Epithelial cell of prostate (primary cell): ENCODE data around the gene KRTAP4-9.
A peak's percentile ranks its signal among the peaks of the same experiment; 100 is the strongest.
"Not testable (repeated sequence)": the region's sequence is repeated elsewhere in the genome, so short reads cannot be mapped to it uniquely, and the experiment has no call there.

Experiments
- DNase-seq: peaks from one replicate; pipeline ENCODE4 v3.0.0-alpha.2; 2011; ENCODE audit warnings: low read depth, low spot score
- H3K27ac ChIP-seq: fragments of 450-650 bp; 2 replicates; pipeline ENCODE4 v1.5.1; 2017; ENCODE audit warnings: mild to moderate bottlenecking

The KRTAP4-9 gene

DNA sequence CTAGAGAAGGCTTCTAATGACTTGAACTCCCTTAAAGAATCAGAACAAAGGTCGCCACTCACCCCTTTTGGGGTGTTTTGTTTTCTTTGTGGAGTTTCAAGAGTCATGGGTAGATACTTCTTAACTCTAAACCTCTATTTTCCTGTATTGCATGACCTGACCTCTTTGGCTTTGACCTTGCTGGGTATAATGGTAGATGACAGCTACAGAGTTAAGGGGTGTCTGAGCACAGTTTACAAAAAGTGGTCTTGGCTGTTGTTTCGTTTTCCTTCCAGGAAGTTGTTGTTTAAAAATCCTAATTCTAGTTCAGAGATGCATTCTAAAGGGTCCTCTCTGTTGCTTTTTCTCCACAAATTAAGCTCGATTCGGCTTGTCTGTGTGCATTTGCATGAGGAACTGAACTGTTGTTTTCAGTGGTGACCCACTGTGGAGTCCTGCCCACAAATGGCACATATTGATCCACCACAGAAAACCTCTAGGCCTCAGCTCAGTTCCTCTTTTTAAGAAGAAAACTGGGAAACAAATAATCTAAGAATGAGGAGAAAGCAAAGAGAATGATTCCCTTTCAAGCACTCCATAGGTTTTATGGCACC is 16.3 kb upstream of the KRTAP4-9 start:
- not testable (repeated sequence) for DNase-seq

DNA sequence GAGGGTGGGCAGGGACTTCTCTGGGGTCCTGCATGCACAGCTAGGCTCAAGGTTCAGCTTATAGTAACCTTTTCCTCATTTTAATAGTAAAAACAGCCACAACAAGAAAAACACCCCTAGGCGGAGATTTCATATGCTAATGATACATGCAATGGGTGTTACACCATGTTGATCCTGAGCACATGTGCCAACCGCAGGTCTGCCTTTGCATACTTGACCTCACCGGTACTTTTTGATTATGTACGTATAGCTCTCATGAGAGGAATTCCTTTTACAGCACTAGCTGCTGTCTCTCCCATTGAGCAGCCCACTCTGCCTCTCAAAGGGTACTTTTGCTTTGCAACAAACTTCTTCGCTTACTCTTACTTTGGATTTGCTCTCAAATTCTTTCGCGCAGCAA is 9.1 kb upstream of the KRTAP4-9 start:
- DNase-seq = no peak
- H3K27ac ChIP-seq = no peak overlapping the region

More for the DNA sequence above, 16.3 kb upstream of the KRTAP4-9 start:
- not testable (repeated sequence) for H3K27ac ChIP-seq

GRCh38 chr17:41098042-41098441 is 7.1 kb upstream of the KRTAP4-9 start, which contains the start of gene KRTAP4-8:
Gene KRTAP4-8 (minus strand): TSS chr17:41098142. CDS start chr17:41098084, 58 bp downstream.
- no peak for DNase-seq
- peak within 1 kb of the TSS; percentile 40 for H3K27ac ChIP-seq

DNA sequence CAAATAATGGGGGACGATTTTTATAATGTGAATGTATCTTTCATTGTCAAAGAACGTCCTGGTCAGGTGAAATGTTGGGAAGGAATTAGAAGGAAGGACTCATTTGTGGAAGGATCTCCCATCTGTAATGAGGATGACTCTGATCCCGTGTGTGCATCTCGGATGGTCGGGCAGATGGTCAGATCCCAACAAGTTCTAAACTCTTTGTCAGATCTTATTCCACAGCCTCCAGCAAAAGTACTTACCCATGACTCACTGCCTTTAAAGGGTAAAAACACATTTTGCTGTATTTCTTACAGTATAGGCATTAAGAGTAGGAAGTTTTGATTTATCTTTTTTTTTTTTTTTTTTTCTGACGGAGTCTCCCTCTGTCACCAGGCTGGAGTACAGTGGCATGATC is 6.7 kb upstream of the KRTAP4-9 start:
- DNase-seq = peak; percentile 36
- peak overlapping the region; percentile 40 for H3K27ac ChIP-seq

GRCh38 chr17:41099682-41100480 is 5.3 kb upstream of the KRTAP4-9 start:
- H3K27ac ChIP-seq = peak overlapping the region; percentile 40
- peak; percentile 58 for DNase-seq

GRCh38 chr17:41101586-41102259 is 3.5 kb upstream of the KRTAP4-9 start, which contains the start of gene KRTAP4-16:
Gene KRTAP4-16 (minus strand): TSS chr17:41102209. CDS start chr17:41102209, 0 bp downstream.
- DNase-seq = no peak
- H3K27ac ChIP-seq = no peak within 1 kb of the TSS

- H3K27ac ChIP-seq = no peak overlapping the region
These were observed 1.3 kb upstream of the KRTAP4-9 start for GRCh38 chr17:41103896-41104295.

DNA sequence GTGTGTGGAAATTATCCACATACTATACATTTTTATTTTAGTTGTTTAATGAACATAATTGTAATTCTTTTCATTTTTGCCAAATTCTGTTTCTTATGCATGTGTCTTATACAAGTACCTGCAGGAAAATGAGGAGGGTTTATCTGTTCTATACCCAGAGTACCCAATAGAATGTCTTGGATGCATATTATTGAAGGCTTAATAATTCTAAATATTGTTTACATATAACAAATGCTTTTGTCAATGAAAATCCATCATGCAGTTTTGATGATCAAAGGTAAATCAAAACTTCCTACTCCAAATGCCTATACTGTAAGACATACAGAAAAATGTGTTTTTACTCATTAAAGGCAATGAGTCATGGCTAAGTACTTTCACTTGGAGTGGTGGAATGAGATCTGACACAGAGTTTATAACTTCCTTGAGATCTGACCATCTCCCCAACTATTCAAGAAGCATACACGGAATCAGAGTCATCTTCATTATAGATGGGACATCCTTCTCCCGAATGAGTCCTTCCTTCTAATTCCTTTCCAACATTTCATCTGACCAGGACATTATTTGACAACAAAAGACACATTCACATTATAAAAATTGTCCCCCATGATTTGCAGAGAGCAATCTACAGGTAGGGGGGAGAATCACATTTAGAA is 677 bp upstream of the KRTAP4-9 start:
- H3K27ac ChIP-seq, DNase-seq: not testable (repeated sequence)

More at GRCh38 chr17:41103896-41104295, 1.3 kb upstream of the KRTAP4-9 start:
- DNase-seq = no peak

DNA sequence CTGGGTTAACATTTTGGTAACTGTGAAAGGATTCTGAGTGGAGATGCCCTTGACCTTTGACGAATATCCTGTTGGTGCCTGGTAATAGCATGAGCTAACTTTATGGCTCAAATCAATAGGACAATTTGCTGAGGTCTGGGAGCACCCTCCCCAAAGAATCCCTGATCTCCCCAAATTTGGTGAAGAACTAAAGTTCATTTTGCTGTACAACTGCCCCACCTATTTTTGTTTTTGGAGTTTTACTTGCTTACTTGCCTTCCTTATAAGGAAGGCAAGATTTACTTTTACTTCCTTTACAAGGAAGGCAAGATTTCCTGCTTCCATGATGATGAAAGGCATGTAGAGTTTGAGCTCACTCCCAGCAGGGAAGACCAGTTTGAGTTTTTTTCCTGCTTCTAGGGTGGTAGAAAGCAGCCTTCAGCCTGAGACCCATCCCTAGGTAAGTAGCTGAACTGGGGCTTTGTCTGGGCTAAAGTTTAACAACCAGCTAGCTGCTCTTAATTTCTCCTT is 2.8 kb downstream of the KRTAP4-9 start:
- no peak for DNase-seq
- H3K27ac ChIP-seq = no peak overlapping the region

DNA sequence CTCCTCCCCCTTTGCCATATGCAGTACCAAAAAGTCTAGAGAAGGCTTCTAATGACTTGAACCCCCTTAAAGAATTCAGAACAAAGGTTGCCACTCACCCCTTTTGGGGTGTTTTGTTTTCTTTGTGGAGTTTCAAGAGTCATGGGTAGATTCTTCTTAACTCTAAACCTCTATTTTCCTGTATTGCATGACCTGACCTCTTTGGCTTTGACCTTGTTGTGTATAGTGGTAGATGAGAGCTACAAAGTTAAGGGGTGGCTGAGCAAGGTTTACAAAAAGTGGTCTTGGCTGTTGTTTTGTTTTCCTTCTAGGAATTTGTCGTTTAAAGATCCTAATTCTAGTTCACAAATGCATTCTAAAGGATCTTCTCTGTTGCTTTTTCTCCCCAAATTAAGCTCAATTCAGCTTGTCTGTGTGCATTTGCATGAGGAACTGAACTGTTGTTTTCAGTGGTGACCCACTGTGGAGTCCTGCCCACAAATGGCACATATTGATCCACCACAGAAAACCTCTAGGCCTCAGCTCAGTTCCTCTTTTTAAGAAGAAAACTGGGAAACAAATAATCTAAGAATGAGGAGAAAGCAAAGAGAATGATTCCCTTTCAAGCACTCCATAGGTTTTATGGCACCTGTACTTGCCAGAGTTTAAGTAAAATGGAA is 3.7 kb downstream of the KRTAP4-9 start:
- not testable (repeated sequence) for H3K27ac ChIP-seq, DNase-seq

DNA sequence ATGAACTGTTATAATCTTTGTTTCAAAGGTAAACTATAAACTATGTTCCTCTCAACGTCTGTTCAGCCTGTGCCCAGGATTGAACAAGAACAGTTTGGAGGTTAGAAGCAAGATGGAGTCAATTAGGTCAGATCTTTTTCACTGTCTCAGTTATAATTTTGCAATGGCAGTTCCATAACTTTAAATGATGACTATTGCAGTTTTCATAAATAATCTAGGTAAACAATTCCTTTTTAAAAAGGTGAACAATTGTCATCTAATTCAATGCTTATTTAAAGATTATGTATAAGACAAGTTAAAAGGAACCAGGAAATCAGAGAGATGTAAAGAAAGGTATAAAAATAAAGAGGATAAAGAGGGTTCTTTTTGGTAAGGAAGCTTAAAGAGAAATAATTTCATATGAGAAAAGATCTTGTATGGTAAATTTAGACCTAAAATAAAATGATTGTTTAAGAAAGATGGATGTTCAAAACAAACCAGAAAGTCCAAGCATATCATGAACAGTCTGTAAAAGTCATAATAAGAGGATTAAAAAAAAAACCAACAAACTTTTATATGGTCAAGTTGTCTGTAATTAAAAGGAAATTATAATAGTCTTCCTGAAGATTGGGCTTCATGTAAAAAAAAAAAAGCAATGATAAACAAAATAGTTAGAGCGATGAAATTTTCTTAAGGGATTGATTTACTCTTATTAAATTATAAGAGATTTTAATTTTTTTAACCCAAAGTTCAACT is 6.1 kb downstream of the KRTAP4-9 start:
- no peak for DNase-seq
- H3K27ac ChIP-seq = no peak overlapping the region

GRCh38 chr17:41116297-41116696 is 11.1 kb downstream of the KRTAP4-9 start:
- DNase-seq = no peak
- no peak overlapping the region for H3K27ac ChIP-seq

DNA sequence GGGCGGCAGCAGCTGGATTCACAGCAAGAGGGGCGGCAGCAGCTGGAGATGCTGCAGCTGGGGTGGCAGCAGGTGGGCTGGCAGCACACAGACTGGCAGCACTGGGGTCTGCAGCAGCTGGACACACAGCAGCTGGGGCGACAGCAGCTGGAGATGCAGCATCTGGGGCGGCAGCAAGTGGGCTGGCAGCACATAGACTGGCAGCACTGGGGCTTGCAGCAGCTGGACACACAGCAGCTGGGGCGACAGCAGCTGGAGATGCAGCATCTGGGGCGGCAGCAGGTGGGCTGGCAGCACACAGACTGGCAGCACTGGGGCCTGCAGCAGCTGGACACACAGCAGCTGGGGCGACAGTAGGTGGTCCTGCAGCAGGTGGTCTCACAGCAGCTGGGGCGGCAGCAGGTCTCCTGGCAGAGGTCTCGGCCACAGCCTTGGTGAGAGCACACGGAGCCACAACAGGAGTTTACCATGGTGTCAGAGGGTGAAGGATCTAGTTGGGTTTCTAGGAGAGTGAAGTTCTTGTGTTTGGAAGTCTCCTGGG is 12.7 kb downstream of the KRTAP4-9 start, which contains the start of gene KRTAP4-11:
TSS of gene KRTAP4-11 (minus strand) at position 528 of the 541 bp plus-strand sequence. CDS start at position 470, 58 bp downstream.
- not testable (repeated sequence) for H3K27ac ChIP-seq, DNase-seq

DNA sequence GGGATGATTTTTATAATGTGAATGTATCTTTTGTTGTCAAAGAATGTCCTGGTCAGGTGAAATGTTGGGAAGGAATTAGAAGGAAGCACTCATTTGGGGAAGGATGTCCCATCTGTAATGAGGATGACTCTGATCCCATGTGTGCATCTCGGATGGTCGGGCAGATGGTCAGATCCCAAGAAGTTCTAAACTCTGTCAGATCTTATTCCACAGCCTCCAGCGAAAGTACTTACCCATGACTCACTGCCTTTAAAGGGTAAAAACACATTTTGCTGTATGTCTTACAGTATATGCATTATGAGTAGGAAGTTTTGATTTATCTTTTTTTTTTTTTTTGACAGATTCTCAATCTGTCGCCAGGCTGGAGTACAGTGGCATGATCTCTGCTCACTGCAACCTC is 13.5 kb downstream of the KRTAP4-9 start:
- no peak overlapping the region for H3K27ac ChIP-seq
- DNase-seq = no peak

- DNase-seq, H3K27ac ChIP-seq: not testable (repeated sequence)
These were observed 14.8 kb downstream of the KRTAP4-9 start for GRCh38 chr17:41119696-41120690.

GRCh38 chr17:41121742-41122141 is 16.6 kb downstream of the KRTAP4-9 start:
- H3K27ac ChIP-seq = no peak overlapping the region
- DNase-seq = no peak

GRCh38 chr17:41123292-41123990 is 18.3 kb downstream of the KRTAP4-9 start:
- H3K27ac ChIP-seq, DNase-seq: not testable (repeated sequence)
